DND-41 (cell line): Measurements from ENCODE around the gene TIMM10B.

Source experiments
- ATAC-seq: fragments of 200-7000 bp; cut with Tn5 transposase; 3 replicates; pipeline ENCODE4 v1.9.1; 2021; ENCODE audit warnings: low read depth; ENCODE audit not compliant: insufficient read depth
- DNase-seq: peaks from one replicate; pipeline ENCODE4 v3.0.0-alpha.2; 2020
- H2AFZ ChIP-seq: 2 replicates; pipeline ENCODE4 v1.6.0; 2012; ENCODE audit warnings: low read depth, low read length
- H3K27ac ChIP-seq: 2 replicates; pipeline ENCODE4 v1.5.1; 2012; ENCODE audit warnings: low read length, inconsistent platforms
- H3K27me3 ChIP-seq: fragments of 200-600 bp; sonication (generic); 2 replicates; pipeline ENCODE4 v1.6.0; 2012; ENCODE audit warnings: low read length, mild to moderate bottlenecking, inconsistent platforms; ENCODE audit not compliant: insufficient read depth, poor library complexity
- H3K36me3 ChIP-seq: 2 replicates; pipeline ENCODE4 v1.5.1; 2012; ENCODE audit warnings: low read length, inconsistent platforms; ENCODE audit not compliant: insufficient read depth
- H3K4me1 ChIP-seq: 2 replicates; pipeline ENCODE4 v1.5.1; 2012; ENCODE audit warnings: mild to moderate bottlenecking, low read length; ENCODE audit not compliant: insufficient read depth
- H3K4me2 ChIP-seq: 2 replicates; pipeline ENCODE4 v1.6.0; 2012; ENCODE audit warnings: mild to moderate bottlenecking, moderate library complexity, low read length, inconsistent platforms; ENCODE audit not compliant: insufficient read depth
- H3K4me3 ChIP-seq, 2 experiments: fragments of 200-600 bp in 1 of 2; shearing (Covaris generic) in 1 of 2; 2 replicates each; pipeline ENCODE4 v1.5.1; 2012 to 2016; ENCODE audit warnings: inconsistent platforms in 2 of 2, low read length in 2 of 2, mild to moderate bottlenecking in 2 of 2, low read depth in 1 of 2, moderate library complexity in 1 of 2
- H3K79me2 ChIP-seq: 2 replicates; pipeline ENCODE4 v1.6.0; 2012; ENCODE audit warnings: low read length, inconsistent platforms; ENCODE audit not compliant: insufficient read depth
- H3K9ac ChIP-seq: 2 replicates; pipeline ENCODE4 v1.6.0; 2012; ENCODE audit warnings: low read depth, mild to moderate bottlenecking, inconsistent platforms, low read length, moderate library complexity
- H3K9me3 ChIP-seq: 2 replicates; pipeline ENCODE4 v1.5.1; 2012; ENCODE audit warnings: low read length, moderate library complexity, mild to moderate bottlenecking, inconsistent platforms; ENCODE audit not compliant: insufficient read depth, severe bottlenecking
- H4K20me1 ChIP-seq: 2 replicates; pipeline ENCODE4 v1.6.0; 2012; ENCODE audit warnings: low read length; ENCODE audit not compliant: insufficient read depth
- CTCF ChIP-seq: IDR thresholded peaks from 2 replicates; pipeline ENCODE4 v1.5.1; 2012; ENCODE audit warnings: borderline replicate concordance, low read length, moderate library complexity, mild to moderate bottlenecking; ENCODE audit not compliant: poor library complexity, severe bottlenecking; ENCODE audit errors: extremely low read depth
- EZH2 ChIP-seq: IDR thresholded peaks from 3 replicates; pipeline ENCODE4 v1.6.1; 2012; ENCODE audit warnings: borderline replicate concordance, low read depth, mild to moderate bottlenecking, moderate library complexity, low read length, inconsistent platforms; ENCODE audit not compliant: severe bottlenecking

The TIMM10B gene

GRCh38 chr11:6473451-6474412 is 7.6 kb upstream of the TIMM10B start, which contains the start of gene TRIM3:
Gene TRIM3 (minus strand): TSS chr11:6473941. CDS start chr11:6465695, 8,246 bp downstream.
- H3K36me3 ChIP-seq, result peaks cover 22% of the 10 kb centered on the region
- H3K4me1 ChIP-seq, result peaks cover 26% of the 10 kb centered on the region
- no peaks in the 10 kb centered on the region for H3K79me2 ChIP-seq
- H3K9me3 ChIP-seq, result no peaks in the 10 kb centered on the region
- peak within 1 kb of the TSS; percentile 74 for H3K9ac ChIP-seq
- H3K4me3 ChIP-seq, result peak within 1 kb of the TSS; percentile 62 to 92
- TF ChIP-seq EZH2, result no peak
- TF ChIP-seq CTCF, result no peak
- H4K20me1 ChIP-seq, result peaks cover 5% of the 10 kb centered on the region; the same call in 1 of the 2 replicates
- H3K27me3 ChIP-seq, result no peaks in the 10 kb centered on the region
- peak within 1 kb of the TSS; percentile 98 for H3K4me2 ChIP-seq
- peak; percentile 78 for DNase-seq
- H2AFZ ChIP-seq, result peak within 1 kb of the TSS; percentile 99
- ATAC-seq, result peak; percentile 73
- H3K27ac ChIP-seq, result peak within 1 kb of the TSS; percentile 65

- TF ChIP-seq CTCF (no peak), EZH2 (no peak)
- Histone ChIP-seq H3K4me3 (peak overlapping the region in 1 of 2 experiments; percentile 54; a peak in 2 of 4 replicates), H3K9me3 (no peaks in the 10 kb centered on the region), H3K27ac (no peak overlapping the region), H3K36me3 (peaks cover 29% of the 10 kb centered on the region), H3K9ac (peak overlapping the region; percentile 41), H3K27me3 (no peaks in the 10 kb centered on the region), H3K4me2 (peak overlapping the region; percentile 98), H4K20me1 (peaks cover 9% of the 10 kb centered on the region; the same call in 1 of the 2 replicates), H2AFZ (peak overlapping the region; percentile 57; the same call in 1 of the 2 replicates), H3K79me2 (peaks cover 6% of the 10 kb centered on the region), H3K4me1 (peaks cover 29% of the 10 kb centered on the region)
- ATAC-seq, result no peak; the same call in 2 of the 3 replicates
- DNase-seq, result no peak
Observed at GRCh38 chr11:6474413-6474792, 6.9 kb upstream of the TIMM10B start.

- H3K4me2 ChIP-seq, result no peak overlapping the region
- no peaks in the 10 kb centered on the region for H3K9me3 ChIP-seq
- H3K79me2 ChIP-seq, result peaks cover 11% of the 10 kb centered on the region
- H2AFZ ChIP-seq, result no peak overlapping the region
- DNase-seq (no peak), ATAC-seq (no peak)
- no peak overlapping the region for H3K9ac ChIP-seq
- peaks cover 34% of the 10 kb centered on the region for H3K4me1 ChIP-seq
- no peak overlapping the region for H3K27ac ChIP-seq
- H3K36me3 ChIP-seq, result peaks cover 35% of the 10 kb centered on the region
- no peak for TF ChIP-seq CTCF
- no peak for TF ChIP-seq EZH2
- no peak overlapping the region for H3K4me3 ChIP-seq
- H3K27me3 ChIP-seq, result no peaks in the 10 kb centered on the region
- peaks cover 13% of the 10 kb centered on the region for H4K20me1 ChIP-seq
Observed at GRCh38 chr11:6474806-6475500, 6.3 kb upstream of the TIMM10B start.
